Measurements from ENCODE around the gene DCTN3. TPM values are rescaled to one million over a fixed set of nuclear protein-coding genes. Genes with fewer than 3 reads are reported as not detected.

Gene DCTN3
- 43.3 and 44.9 TPM in 2 replicates for polyA plus RNA-seq (2013)

GRCh38 chr9:34620061-34620994 is at the start of gene DCTN3:
TSS of gene DCTN3 (minus strand) at chr9:34620495. CDS start at chr9:34620464, 31 bp downstream.
- Histone ChIP-seq H3K9me3 (ENCODE audit: insufficient read depth, low read depth, low read length) (peaks cover 10% of the 10 kb centered on the region), H2AK5ac (ENCODE audit: low read length) (no peak within 1 kb of the TSS), H4K8ac (ENCODE audit: low read depth, low read length) (peak within 1 kb of the TSS; percentile 96), H3K27ac (ENCODE audit: low read depth, low read length) (no peak within 1 kb of the TSS), H2AFZ (ENCODE audit: insufficient read depth, low read length, poor library complexity) (peak within 1 kb of the TSS; percentile 85), H2BK120ac (ENCODE audit: insufficient read depth, low read length, poor library complexity) (no peak within 1 kb of the TSS), H3K4me2 (ENCODE audit: low read length) (peak within 1 kb of the TSS; percentile 90), H3K23ac (ENCODE audit: low read length) (no peak within 1 kb of the TSS), H3K4ac (ENCODE audit: low read depth, low read length) (no peak within 1 kb of the TSS), H3K9ac (ENCODE audit: low read length) (peak within 1 kb of the TSS; percentile 73), H3K79me2 (ENCODE audit: control insufficient read depth, insufficient read depth, low read length, poor library complexity) (peaks cover 2% of the 10 kb centered on the region), H3K27me3 (ENCODE audit: insufficient read depth, low read length) (peaks cover 20% of the 10 kb centered on the region), H4K12ac (ENCODE audit: low read depth, low read length) (peak within 1 kb of the TSS; percentile 27), H4K91ac (ENCODE audit: low read depth, low read length) (peak within 1 kb of the TSS; percentile 42), H3K36me3 (ENCODE audit: control insufficient read depth in 1 of 2, insufficient read depth in 2 of 2, low read length in 2 of 2) (peaks cover 2 to 11% of the 10 kb centered on the region in 2 experiments), H3K4me3 (ENCODE audit: low read depth, low read length) (peak within 1 kb of the TSS; percentile 86), H3K18ac (ENCODE audit: low read length) (no peak within 1 kb of the TSS), H3K4me1 (ENCODE audit: control insufficient read depth in 1 of 2, insufficient read depth in 2 of 2, low read length in 2 of 2) (peaks cover 7 to 8% of the 10 kb centered on the region in 2 experiments), H2BK12ac (ENCODE audit: low read length) (no peak within 1 kb of the TSS), H3K79me1 (ENCODE audit: low read length) (peaks cover 3% of the 10 kb centered on the region), H3K14ac (ENCODE audit: low read length) (peak within 1 kb of the TSS; percentile 55), H2BK5ac (ENCODE audit: low read depth, low read length, poor library complexity) (no peak within 1 kb of the TSS)
- DNase-seq = peak; percentile 97
- WGBS (ENCODE audit: extremely low coverage, insufficient coverage, insufficient read length) = no CpG with 5 or more reads among the region's 43 CpGs

GRCh38 chr9:34665381-34666250 is 45.3 kb upstream of the DCTN3 start:
- peak overlapping the region; percentile 95 for H3K14ac ChIP-seq (ENCODE audit: low read length)
- H3K4me2 ChIP-seq (ENCODE audit: low read length) = peak overlapping the region; percentile 95
- peak; percentile 96 for DNase-seq
- peak overlapping the region; percentile 68 for H2BK5ac ChIP-seq (ENCODE audit: low read depth, low read length, poor library complexity)
- WGBS (ENCODE audit: extremely low coverage, insufficient coverage, insufficient read length) = no CpG with 5 or more reads among the region's 55 CpGs
- peak overlapping the region; percentile 99 for H4K91ac ChIP-seq (ENCODE audit: low read depth, low read length)
- peak overlapping the region; percentile 93 for H3K4ac ChIP-seq (ENCODE audit: low read depth, low read length)
- peaks cover 8% of the 10 kb centered on the region for H3K79me1 ChIP-seq (ENCODE audit: low read length)
- peaks cover 3 to 7% of the 10 kb centered on the region in 2 experiments for H3K36me3 ChIP-seq (ENCODE audit: control insufficient read depth in 1 of 2, insufficient read depth in 2 of 2, low read length in 2 of 2)
- H2BK12ac ChIP-seq (ENCODE audit: low read length) = peak overlapping the region; percentile 37
- peak overlapping the region; percentile 83 for H3K27ac ChIP-seq (ENCODE audit: low read depth, low read length)
- H2AFZ ChIP-seq (ENCODE audit: insufficient read depth, low read length, poor library complexity) = peak overlapping the region; percentile 69
- H3K79me2 ChIP-seq (ENCODE audit: control insufficient read depth, insufficient read depth, low read length, poor library complexity) = peaks cover 5% of the 10 kb centered on the region
- peak overlapping the region; percentile 99 for H3K18ac ChIP-seq (ENCODE audit: low read length)
- H2AK5ac ChIP-seq (ENCODE audit: low read length) = peak overlapping the region; percentile 73
- H3K4me3 ChIP-seq (ENCODE audit: low read depth, low read length) = peak overlapping the region; percentile 80
- peaks cover 4% of the 10 kb centered on the region for H3K9me3 ChIP-seq (ENCODE audit: insufficient read depth, low read depth, low read length)
- H3K23ac ChIP-seq (ENCODE audit: low read length) = no peak overlapping the region
- H3K4me1 ChIP-seq (ENCODE audit: control insufficient read depth in 1 of 2, insufficient read depth in 2 of 2, low read length in 2 of 2) = peaks cover 8 to 13% of the 10 kb centered on the region in 2 experiments
- peak overlapping the region; percentile 89 for H2BK120ac ChIP-seq (ENCODE audit: insufficient read depth, low read length, poor library complexity)
- H3K9ac ChIP-seq (ENCODE audit: low read length) = peak overlapping the region; percentile 83
- H4K8ac ChIP-seq (ENCODE audit: low read depth, low read length) = peak overlapping the region; percentile 98
- H4K12ac ChIP-seq (ENCODE audit: low read depth, low read length) = peak overlapping the region; percentile 93
- no peaks in the 10 kb centered on the region for H3K27me3 ChIP-seq (ENCODE audit: insufficient read depth, low read length)

- H3K79me2 ChIP-seq (ENCODE audit: control insufficient read depth, insufficient read depth, low read length, poor library complexity) = peaks cover 5% of the 10 kb centered on the region
- H3K36me3 ChIP-seq (ENCODE audit: control insufficient read depth in 1 of 2, insufficient read depth in 2 of 2, low read length in 2 of 2) = peaks cover 3 to 10% of the 10 kb centered on the region in 2 experiments
- H3K23ac ChIP-seq (ENCODE audit: low read length) = no peak overlapping the region
- peak overlapping the region; percentile 18 for H4K8ac ChIP-seq (ENCODE audit: low read depth, low read length)
- peak overlapping the region; percentile 71 for H3K14ac ChIP-seq (ENCODE audit: low read length)
- peak overlapping the region; percentile 67 for H2AK5ac ChIP-seq (ENCODE audit: low read length)
- H3K18ac ChIP-seq (ENCODE audit: low read length) = no peak overlapping the region
- H2AFZ ChIP-seq (ENCODE audit: insufficient read depth, low read length, poor library complexity) = peak overlapping the region; percentile 38
- H2BK12ac ChIP-seq (ENCODE audit: low read length) = no peak overlapping the region
- no peak overlapping the region for H3K9ac ChIP-seq (ENCODE audit: low read length)
- peak overlapping the region; percentile 30 for H4K91ac ChIP-seq (ENCODE audit: low read depth, low read length)
- H3K4me3 ChIP-seq (ENCODE audit: low read depth, low read length) = peak overlapping the region; percentile 56
- no peak overlapping the region for H2BK120ac ChIP-seq (ENCODE audit: insufficient read depth, low read length, poor library complexity)
- no peak for DNase-seq
- H3K9me3 ChIP-seq (ENCODE audit: insufficient read depth, low read depth, low read length) = peaks cover 4% of the 10 kb centered on the region
- H4K12ac ChIP-seq (ENCODE audit: low read depth, low read length) = peak overlapping the region; percentile 32
- H3K4ac ChIP-seq (ENCODE audit: low read depth, low read length) = no peak overlapping the region
- peaks cover 8% of the 10 kb centered on the region for H3K79me1 ChIP-seq (ENCODE audit: low read length)
- no peak overlapping the region for H2BK5ac ChIP-seq (ENCODE audit: low read depth, low read length, poor library complexity)
- H3K27ac ChIP-seq (ENCODE audit: low read depth, low read length) = no peak overlapping the region
- H3K27me3 ChIP-seq (ENCODE audit: insufficient read depth, low read length) = no peaks in the 10 kb centered on the region
- no CpG with 5 or more reads among the region's 26 CpGs for WGBS (ENCODE audit: extremely low coverage, insufficient coverage, insufficient read length)
- peaks cover 5 to 10% of the 10 kb centered on the region in 2 experiments for H3K4me1 ChIP-seq (ENCODE audit: control insufficient read depth in 1 of 2, insufficient read depth in 2 of 2, low read length in 2 of 2)
- peak overlapping the region; percentile 94 for H3K4me2 ChIP-seq (ENCODE audit: low read length)
Observed at GRCh38 chr9:34665067-34665380, 44.7 kb upstream of the DCTN3 start.
